Heart left ventricle (tissue), 16 donors: ENCODE measurements around the gene MRNIP. TPM values are rescaled to one million over a fixed set of nuclear protein-coding genes. Genes with fewer than 3 reads are reported as not detected.

Experiments used
- ATAC-seq, 4 donors: fragments of 200-7000 bp; cut with Tn5 transposase; one replicate each; pipeline ENCODE4 v1.9.1; 2020 to 2022; ENCODE audit warnings: moderate library complexity in 4 of 4, mild to moderate bottlenecking in 3 of 4, moderate number of reproducible peaks in 1 of 4
- DNase-seq, 5 donors: peaks; one replicate each; pipeline ENCODE4 v3.0.0-alpha.2; 2020
- H3K27ac ChIP-seq, 12 donors: fragments of 200-600 bp; sonication (generic) in 4 of 12; one replicate each; pipeline versions ENCODE4 v1.5.0 to v1.8.0; 2016 to 2022; ENCODE audit warnings: mild to moderate bottlenecking in 2 of 12
- H3K27me3 ChIP-seq, 9 donors: fragments of 200-600 bp; sonication (generic) in 2 of 9; one replicate each; pipeline versions ENCODE4 v1.5.1 to v1.8.0; 2016 to 2022; ENCODE audit warnings: mild to moderate bottlenecking in 3 of 9
- H3K36me3 ChIP-seq, 9 donors: fragments of 200-600 bp; sonication (generic) in 2 of 9; one replicate each; pipeline versions ENCODE4 v1.5.0 to v1.8.0; 2018 to 2022; ENCODE audit warnings: mild to moderate bottlenecking in 2 of 9
- H3K4me1 ChIP-seq, 12 donors: fragments of 200-600 bp; sonication (generic) in 4 of 12; one replicate each; pipeline versions ENCODE4 v1.5.0 to v1.8.0; 2016 to 2022; ENCODE audit warnings: mild to moderate bottlenecking in 3 of 12
- H3K4me3 ChIP-seq, 12 donors: fragments of 200-600 bp; sonication (generic) in 4 of 12; one replicate each; pipeline versions ENCODE4 v1.5.0 to v1.8.0; 2017 to 2022; ENCODE audit warnings: mild to moderate bottlenecking in 9 of 12, moderate library complexity in 4 of 12
- H3K9me3 ChIP-seq, 12 donors: fragments of 200-600 bp; sonication (generic) in 4 of 12; one replicate each; pipeline versions ENCODE4 v1.5.0 to v1.8.0; 2016 to 2022; ENCODE audit warnings: mild to moderate bottlenecking in 1 of 12
- CTCF ChIP-seq, 12 donors: fragments of 200-600 bp; sonication (generic) in 4 of 12; IDR thresholded peaks; one replicate each; pipeline versions ENCODE4 v1.5.0 to v1.8.0; 2018 to 2022; ENCODE audit warnings: antibody characterized with exemption in 12 of 12, mild to moderate bottlenecking in 5 of 12
- POLR2A ChIP-seq, 2 donors: fragments of 450-650 bp; IDR thresholded peaks; one replicate each; pipeline ENCODE4 v1.6.1; 2017; ENCODE audit warnings: antibody characterized with exemption in 2 of 2, mild to moderate bottlenecking in 2 of 2, moderate library complexity in 2 of 2
- WGBS, 4 donors: extraction: QIAGEN DNeasy Blood & Tissue Kit in 2 of 4; methylation state at CpG; one replicate each; pipeline versions ENCODE4 v1.1.5 to v1.1.7; 2013 to 2018; 5-methylcytosine and 5-hydroxymethylcytosine counted together
- intact Hi-C, 10 donors: fragments of 100-400 bp; cut with DNase I; formaldehyde crosslinking; loops; one replicate each; pipeline versions ENCODE4 v1.11.1 to v1.14.2; 2022
- polyA plus RNA-seq, 2 donors: library from polyadenylated mRNA; stranded (reverse); fragments of 200-250 nt; gene quantifications; one replicate each; pipeline ENCODE4 v1.2.3, GENCODE V29; 2013
- total RNA-seq, 9 donors: library from RNA; depleted of rRNA in 2 of 9; stranded (reverse); fragments of >200 nt in 2 of 9; fragmentation: NEBNext Ultra II Directional in 3 of 9; extraction: Animal tissue kit (Norgen Biotek cat#: 25700) in 3 of 9; gene quantifications; one replicate each; pipeline versions ENCODE4 v1.1.0 to v1.2.4, GENCODE V29; 2016 to 2023
- donor health status: ischemic (EF 13 %, LVEDD 7.1; RV severe dilation, severe dysfunction).
- donor health status: healthy with polysubstance abuse.
- donor health status: DM: no; HTN: yes; CAD: no.
- donor health status: DM: no; HTN: no; CAD: no.
- donor health status: ischemic (EF 25% LVEDD 6.9; RV normal size, moderate dysfunction).
- donor health status: ischemic (EF 25% LVEDD 5.7; RV mildly dilated, moderate dysfunction).
- donor health status: healthy.
- donor health status: DM: yes; HTN: yes; CAD: no.
- donor health status: ischemic (EF 35%, LVEDD 5.7; RV mildly dilated, moderate dysfunction).
- donor health status: nonischemic (EF 11% LVEDD 7.7; RV severe dilation, severe dysfunction).
- donor health status: DM: yes; HTN: yes; CAD: no.
- donor health status: PGD.
- donor health status: ischemic (EF 29% LVEDD 5.4; RV normal size, mild dysfunction).
- donor health status: nonischemic (EF 23%, LVEDD 6.1; RV moderate dilation, normal function).

MRNIP gene
- total and polyA plus RNA-seq, 11 donors: 8.5 to 24.1 (median 12.3) TPM

- intact Hi-C loops: loop anchor here in 1 of 10 donors (2.0 kb wide), 1 partner anchor 40 kb away; the partner anchor contains the start of gene MRNIP
- Histone ChIP-seq H3K9me3 (no peaks in the 10 kb centered on the region), H3K27me3 (no peaks in the 10 kb centered on the region), H3K36me3 (peaks cover 0 to 28% (median 14%) of the 10 kb centered on the region in 9 donors), H3K27ac (peak overlapping the region; percentile 98 to 100 (median 99)), H3K4me1 (peaks cover 24 to 61% (median 53%) of the 10 kb centered on the region in 12 donors), H3K4me3 (peak overlapping the region; percentile 1 to 100 (median 91))
- ATAC-seq (peak; percentile 71 to 86 (median 74)), DNase-seq (peak; percentile 96 to 97 (median 97))
- WGBS, 4 donors: 0 to 1% (median 1%) methylated on average over 10 to 35 of the region's 35 CpGs
- TF ChIP-seq POLR2A (IDR thresholded peaks at IDR 0.05): peak in 1 of 2 donors; percentile 65
- TF ChIP-seq CTCF (IDR thresholded peaks at IDR 0.05): no peak
These were observed 39.8 kb downstream of the MRNIP start for GRCh38 chr5:179818746-179819295.

- ATAC-seq: no peak
- peak overlapping the region; percentile 98 to 100 (median 99) for H3K27ac ChIP-seq
- WGBS, 4 donors: 42 to 58% (median 50%) methylated on average over 12 to 14 of the region's 14 CpGs
- H3K4me3 ChIP-seq: peak overlapping the region; percentile 1 to 100 (median 91)
- H3K36me3 ChIP-seq: peaks cover 0 to 21% (median 7%) of the 10 kb centered on the region in 9 donors
- no peaks in the 10 kb centered on the region for H3K9me3 ChIP-seq
- no peak for TF ChIP-seq CTCF (IDR thresholded peaks at IDR 0.05)
- TF ChIP-seq POLR2A (IDR thresholded peaks at IDR 0.05): no peak
- peak in 2 of 5 donors; percentile 23 to 38 for DNase-seq
- no peaks in the 10 kb centered on the region for H3K27me3 ChIP-seq
- intact Hi-C loops: loop anchor here in 1 of 10 donors (2.0 kb wide), 1 partner anchor 41 kb away; the partner anchor contains the start of gene MRNIP
- peaks cover 18 to 54% (median 47%) of the 10 kb centered on the region in 12 donors for H3K4me1 ChIP-seq
These were observed 40.5 kb downstream of the MRNIP start for GRCh38 chr5:179817890-179818745.

- Histone ChIP-seq H3K4me1 (peaks cover 12 to 47% (median 40%) of the 10 kb centered on the region in 12 donors), H3K27me3 (no peaks in the 10 kb centered on the region), H3K27ac (peak overlapping the region in 10 of 12 donors; percentile 9 to 100 (median 86)), H3K9me3 (no peaks in the 10 kb centered on the region), H3K4me3 (peak overlapping the region in 11 of 12 donors; percentile 22 to 63 (median 56)), H3K36me3 (peaks cover 0 to 16% (median 6%) of the 10 kb centered on the region in 9 donors)
- 87 to 95% (median 90%) methylated on average over 8 of the region's 8 CpGs for WGBS, 4 donors
- intact Hi-C loops: no loop called here
- DNase-seq: peak in 1 of 5 donors; percentile 29
- TF ChIP-seq CTCF (IDR thresholded peaks at IDR 0.05) (no peak), POLR2A (IDR thresholded peaks at IDR 0.05) (no peak)
- ATAC-seq: no peak
These were observed 41.2 kb downstream of the MRNIP start for GRCh38 chr5:179817470-179817840.
